Lung (tissue), 12 donors: ENCODE results near the gene XDH. TPM values are rescaled to one million over a fixed set of nuclear protein-coding genes. Genes with fewer than 3 reads are reported as not detected.

Experiments used
- ATAC-seq: fragments of 200-7000 bp; cut with Tn5 transposase; one replicate; pipeline ENCODE4 v1.9.1; 2020; ENCODE audit warnings: moderate number of reproducible peaks; ENCODE audit not compliant: insufficient read depth, low FRiP score
- DNase-seq, 3 donors: peaks; one replicate each; pipeline ENCODE4 v3.0.0-alpha.2; 2013 to 2017
- H3K27ac ChIP-seq, 2 donors: one replicate each; pipeline ENCODE4 v1.5.1; 2013; ENCODE audit warnings: mild to moderate bottlenecking in 2 of 2, moderate library complexity in 2 of 2, control low read depth in 1 of 2, inconsistent platforms in 1 of 2, low read depth in 1 of 2, low read length in 1 of 2
- H3K27me3 ChIP-seq, 3 donors: one replicate each; pipeline ENCODE4 v1.5.1; 2013; ENCODE audit warnings: low read length in 2 of 3; ENCODE audit not compliant: control insufficient read depth in 3 of 3, insufficient read depth in 3 of 3
- H3K36me3 ChIP-seq, 4 donors: one replicate each; pipeline ENCODE4 v1.5.1; 2013; ENCODE audit warnings: low read length in 4 of 4, mild to moderate bottlenecking in 1 of 4, moderate library complexity in 1 of 4; ENCODE audit not compliant: control insufficient read depth in 4 of 4, insufficient read depth in 4 of 4
- H3K4me1 ChIP-seq, 5 donors: one replicate each; pipeline ENCODE4 v1.5.1; 2013; ENCODE audit warnings: low read length in 5 of 5, mild to moderate bottlenecking in 2 of 5, moderate library complexity in 1 of 5; ENCODE audit not compliant: control insufficient read depth in 5 of 5, insufficient read depth in 5 of 5
- H3K4me3 ChIP-seq: one replicate; pipeline ENCODE4 v1.5.1; 2013; ENCODE audit warnings: mild to moderate bottlenecking, control low read depth, moderate library complexity
- H3K9ac ChIP-seq, 2 donors: one replicate each; pipeline ENCODE4 v1.5.1; 2013; ENCODE audit warnings: low read length in 2 of 2, control low read depth in 1 of 2; ENCODE audit not compliant: insufficient read depth in 1 of 2
- H3K9me3 ChIP-seq, 4 donors: one replicate each; pipeline ENCODE4 v1.5.1; 2013; ENCODE audit warnings: low read length in 3 of 4, mild to moderate bottlenecking in 1 of 4, moderate library complexity in 1 of 4; ENCODE audit not compliant: control insufficient read depth in 4 of 4, insufficient read depth in 3 of 4
- CTCF ChIP-seq: IDR thresholded peaks from 2 replicates; pipeline ENCODE4 v1.5.1; 2012; ENCODE audit warnings: mild to moderate bottlenecking; ENCODE audit errors: control extremely low read depth, extremely low read depth
- WGBS, 2 donors: extraction: QIAGEN DNeasy Blood & Tissue Kit; methylation state at CpG; one replicate each; pipeline ENCODE4 v1.1.7; 2013; 5-methylcytosine and 5-hydroxymethylcytosine counted together
- polyA plus RNA-seq, 2 donors: library from polyadenylated mRNA; stranded (reverse); fragments of 200-250 nt; gene quantifications; one replicate each; pipeline ENCODE4 v1.2.1, GENCODE V29; 2013
- total RNA-seq, 2 donors: library from RNA; depleted of rRNA in 1 of 2; stranded (reverse); fragments of >200 nt in 1 of 2; gene quantifications; one replicate each; pipeline ENCODE4 v1.2.1, GENCODE V29; 2014 to 2021
- donor health status: control.
- donor health status: control.
- donor health status: Bipolar disorder and iron deficiency.
- donor health status: healthy.
- donor health status: DM: yes; HTN: yes; CAD: no.

Gene XDH
- total and polyA plus RNA-seq, 4 donors = 0.12 to 1.5 (median 0.60) TPM

DNA sequence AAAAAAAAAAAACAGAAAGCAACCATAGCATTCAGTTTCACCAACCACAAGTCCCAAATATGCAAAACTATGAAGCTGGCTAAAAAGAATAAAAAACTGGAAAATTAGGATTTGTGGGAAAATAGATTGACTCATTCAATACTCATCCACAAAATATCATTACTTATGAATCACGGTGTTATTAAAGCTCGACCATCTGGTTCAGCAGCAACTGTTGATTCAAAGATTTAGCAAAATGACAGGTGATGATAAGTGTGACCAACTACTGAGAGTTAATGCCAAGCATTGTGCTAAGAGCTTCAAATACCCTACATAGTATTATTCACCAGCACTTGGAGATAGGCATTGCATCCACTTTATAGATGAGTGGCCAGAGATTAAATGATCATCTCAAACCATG is 26.2 kb upstream of the XDH start:
- H3K4me1 ChIP-seq = no peaks in the 10 kb centered on the region
- peaks cover 0 to 2% (median 0%) of the 10 kb centered on the region in 4 donors for H3K9me3 ChIP-seq
- no peak overlapping the region for H3K4me3 ChIP-seq
- no peaks in the 10 kb centered on the region for H3K36me3 ChIP-seq
- H3K27ac ChIP-seq = no peak overlapping the region
- no peak for TF ChIP-seq CTCF
- no peak overlapping the region for H3K9ac ChIP-seq
- DNase-seq (no peak), ATAC-seq (no peak)
- WGBS, 2 donors = 60 to 92% methylated on average over 2 of the region's 2 CpGs
- no peaks in the 10 kb centered on the region for H3K27me3 ChIP-seq

DNA sequence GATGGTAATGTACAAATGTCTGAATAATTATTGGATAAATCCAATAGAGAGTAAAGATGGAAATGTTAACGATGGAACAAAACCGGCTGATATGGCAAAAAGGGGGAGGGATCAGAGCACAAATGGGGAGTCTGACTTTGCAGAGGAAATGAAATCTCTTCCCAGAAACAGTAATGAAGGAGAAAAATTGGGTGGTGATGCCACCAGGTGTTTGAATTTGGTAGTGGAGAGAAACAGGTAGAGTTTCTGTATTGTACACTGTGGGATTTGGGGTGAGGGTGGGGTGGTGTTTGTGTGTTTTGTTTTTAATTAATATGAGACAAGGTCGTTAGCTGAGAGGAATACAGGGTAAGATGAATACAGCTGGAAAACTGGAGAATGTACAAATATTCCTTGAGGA is 20.4 kb upstream of the XDH start:
- no peak overlapping the region for H3K9ac ChIP-seq
- WGBS, 2 donors = 54 to 63% methylated on average over 3 of the region's 3 CpGs
- no peaks in the 10 kb centered on the region for H3K4me1 ChIP-seq
- H3K36me3 ChIP-seq = no peaks in the 10 kb centered on the region
- TF ChIP-seq CTCF = no peak
- DNase-seq (no peak), ATAC-seq (no peak)
- H3K9me3 ChIP-seq = peaks cover 0 to 2% (median 0%) of the 10 kb centered on the region in 4 donors
- no peaks in the 10 kb centered on the region for H3K27me3 ChIP-seq
- H3K27ac ChIP-seq = no peak overlapping the region
- H3K4me3 ChIP-seq = no peak overlapping the region

GRCh38 chr2:31433541-31433940 is 19.0 kb upstream of the XDH start:
- no peak overlapping the region for H3K9ac ChIP-seq
- no peaks in the 10 kb centered on the region for H3K4me1 ChIP-seq
- no peaks in the 10 kb centered on the region for H3K36me3 ChIP-seq
- ATAC-seq = no peak
- no peaks in the 10 kb centered on the region for H3K27me3 ChIP-seq
- no peak for DNase-seq
- no peak for TF ChIP-seq CTCF
- H3K4me3 ChIP-seq = no peak overlapping the region
- peaks cover 0 to 2% (median 0%) of the 10 kb centered on the region in 4 donors for H3K9me3 ChIP-seq
- H3K27ac ChIP-seq = no peak overlapping the region
- WGBS, 2 donors = 80 to 90% methylated on average over 3 of the region's 3 CpGs
